OCI-LY7 (cell line): Measurements from ENCODE around the gene SCARB1.
A peak's percentile ranks its signal among the peaks of the same experiment; 100 is the strongest.

Experiments
- EZH2phosphoT487 ChIP-seq: fragments of 200-600 bp; sonication (generic); IDR thresholded peaks from 2 replicates; pipeline ENCODE4 v1.6.1; 2018; ENCODE audit warnings: low read depth, borderline replicate concordance, mild to moderate bottlenecking, mixed run types, antibody characterized with exemption, low read length, moderate library complexity, mixed read lengths
- TF ChIP-seq, protein P1 (sequence below): fragments of 200-600 bp; sonication (generic); conservative IDR thresholded peaks from 2 replicates; pipeline ENCODE4 v1.5.1; 2014; ENCODE audit warnings: mild to moderate bottlenecking, antibody characterized with exemption, low read length, moderate library complexity, mixed read lengths

DNA sequence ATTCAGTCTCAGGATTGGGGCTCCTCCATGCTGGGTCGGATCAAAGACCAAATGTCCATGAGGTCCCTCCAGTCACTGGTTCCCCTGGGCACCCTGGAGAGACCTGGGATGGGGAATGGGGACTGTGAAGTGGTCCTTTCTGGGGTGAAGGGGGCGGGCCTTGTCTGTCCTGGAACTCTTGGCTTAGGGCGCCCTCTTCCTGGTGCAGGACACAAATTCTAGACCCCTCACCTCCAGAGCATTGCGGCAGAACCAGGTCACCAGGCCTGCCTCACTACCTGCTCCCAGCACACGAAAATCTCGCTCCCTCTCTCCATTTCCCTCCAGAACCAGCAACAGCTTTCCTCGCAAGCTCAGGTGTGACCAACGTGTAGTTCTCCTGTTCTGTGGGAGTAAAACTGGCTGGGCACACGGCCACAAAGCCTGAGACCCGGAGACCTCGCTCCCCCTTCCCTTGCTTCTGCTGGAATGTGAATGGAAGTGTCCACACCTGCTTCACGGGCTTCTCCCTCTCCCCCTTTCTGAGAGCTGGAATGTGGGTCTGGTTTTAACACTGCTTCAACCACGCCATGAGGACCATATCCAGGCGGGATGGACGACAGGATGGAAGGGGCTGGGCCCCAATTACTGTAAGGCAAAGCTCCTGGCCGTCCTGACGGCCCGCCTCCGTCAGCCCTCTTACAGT lies 112.7 kb downstream of the SCARB1 start:
- TF ChIP-seq, protein P1, sequence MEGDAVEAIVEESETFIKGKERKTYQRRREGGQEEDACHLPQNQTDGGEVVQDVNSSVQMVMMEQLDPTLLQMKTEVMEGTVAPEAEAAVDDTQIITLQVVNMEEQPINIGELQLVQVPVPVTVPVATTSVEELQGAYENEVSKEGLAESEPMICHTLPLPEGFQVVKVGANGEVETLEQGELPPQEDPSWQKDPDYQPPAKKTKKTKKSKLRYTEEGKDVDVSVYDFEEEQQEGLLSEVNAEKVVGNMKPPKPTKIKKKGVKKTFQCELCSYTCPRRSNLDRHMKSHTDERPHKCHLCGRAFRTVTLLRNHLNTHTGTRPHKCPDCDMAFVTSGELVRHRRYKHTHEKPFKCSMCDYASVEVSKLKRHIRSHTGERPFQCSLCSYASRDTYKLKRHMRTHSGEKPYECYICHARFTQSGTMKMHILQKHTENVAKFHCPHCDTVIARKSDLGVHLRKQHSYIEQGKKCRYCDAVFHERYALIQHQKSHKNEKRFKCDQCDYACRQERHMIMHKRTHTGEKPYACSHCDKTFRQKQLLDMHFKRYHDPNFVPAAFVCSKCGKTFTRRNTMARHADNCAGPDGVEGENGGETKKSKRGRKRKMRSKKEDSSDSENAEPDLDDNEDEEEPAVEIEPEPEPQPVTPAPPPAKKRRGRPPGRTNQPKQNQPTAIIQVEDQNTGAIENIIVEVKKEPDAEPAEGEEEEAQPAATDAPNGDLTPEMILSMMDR = peak; percentile 64
- TF ChIP-seq EZH2phosphoT487 = no peak
